ENCODE data around the gene KCNA1. TPM values are rescaled to one million over a fixed set of nuclear protein-coding genes. Genes with fewer than 3 reads are reported as not detected.

KCNA1 gene
- total RNA-seq, 1 experiment from 2014 or later = not detected

GRCh38 chr12:4960547-4960946 is 50.8 kb downstream of the KCNA1 start:
- Histone ChIP-seq H3K27me3 (ENCODE audit: control insufficient read depth, insufficient read depth, low read length) (no peaks in the 10 kb centered on the region; the same call in 1 of the 2 replicates), H3K36me3 (replicated peaks; ENCODE audit: control insufficient read depth, insufficient read depth, low read length) (no peaks in the 10 kb centered on the region), H3K4me3 (ENCODE audit: insufficient read depth, low read depth, low read length) (no peak overlapping the region)
- no peak for DNase-seq

DNA sequence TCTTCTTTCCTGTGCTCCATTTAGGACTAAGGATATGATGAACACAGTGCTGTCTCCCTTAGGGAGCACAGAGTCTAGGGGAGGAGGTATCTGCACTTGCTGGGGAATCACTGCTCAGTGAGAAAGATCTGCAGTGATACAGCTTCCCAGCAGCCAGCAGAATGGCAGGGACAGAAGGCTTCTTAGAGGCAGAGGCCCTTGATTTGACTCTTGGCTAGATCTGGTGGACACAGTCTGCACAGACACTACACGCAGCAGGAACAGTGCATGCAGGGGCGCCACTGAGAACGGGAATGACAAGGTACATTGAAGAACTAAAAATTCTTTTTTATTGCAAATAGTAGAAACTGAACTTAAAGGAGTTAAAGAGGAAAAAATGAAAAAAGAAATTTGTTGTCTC is 51.6 kb downstream of the KCNA1 start:
- H3K4me3 ChIP-seq (ENCODE audit: insufficient read depth, low read depth, low read length) = no peak overlapping the region
- no peak for DNase-seq
- no peaks in the 10 kb centered on the region for H3K36me3 ChIP-seq (replicated peaks; ENCODE audit: control insufficient read depth, insufficient read depth, low read length)
- H3K27me3 ChIP-seq (ENCODE audit: control insufficient read depth, insufficient read depth, low read length) = no peaks in the 10 kb centered on the region; the same call in 1 of the 2 replicates

DNA sequence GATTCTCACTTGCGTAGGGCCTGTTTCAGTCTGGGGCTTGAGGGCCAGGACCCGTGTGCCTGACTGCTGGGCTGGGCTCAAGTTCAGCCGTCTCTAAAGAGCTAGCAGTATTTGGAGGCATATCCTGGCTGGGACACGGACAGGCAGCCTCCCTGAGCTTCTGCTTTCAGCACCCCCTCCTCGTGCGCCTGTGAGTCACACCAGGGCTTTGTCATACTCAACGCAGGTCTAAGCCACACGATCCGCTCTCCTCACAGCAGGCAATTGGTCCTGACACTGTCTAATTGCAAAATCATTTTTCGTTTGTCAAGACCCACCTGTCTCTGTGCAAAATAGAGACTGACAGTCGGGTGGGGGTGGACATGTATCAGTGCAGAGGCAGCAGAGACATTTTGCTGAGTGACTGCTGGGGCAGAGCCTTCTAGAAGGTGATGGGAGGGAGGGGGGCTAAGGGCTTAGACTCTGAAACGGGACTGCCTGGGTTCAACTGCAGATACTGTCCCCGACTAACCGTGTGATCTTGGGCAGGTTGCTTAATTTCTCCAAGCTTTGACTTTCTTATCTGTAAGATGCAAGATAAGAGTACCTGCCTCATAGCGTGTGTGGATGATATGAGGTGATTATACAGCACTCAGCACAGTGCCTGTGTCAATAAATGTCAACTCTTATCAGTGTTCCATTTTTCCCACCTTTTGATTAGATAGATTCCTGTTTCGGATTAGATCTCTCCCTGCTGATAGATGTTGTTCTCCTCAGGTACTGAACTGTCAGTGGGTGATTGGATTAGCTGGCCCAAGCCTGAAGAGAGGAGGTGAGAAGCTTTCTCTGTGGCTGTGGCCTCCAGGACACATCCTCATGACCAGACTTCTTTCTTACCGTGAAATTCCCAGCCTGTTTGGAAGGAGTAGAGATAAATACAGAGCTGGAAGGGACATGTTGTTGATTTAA is 53.1 kb downstream of the KCNA1 start:
- DNase-seq = no peak
- H3K27me3 ChIP-seq (ENCODE audit: control insufficient read depth, insufficient read depth, low read length) = no peaks in the 10 kb centered on the region; the same call in 1 of the 2 replicates
- no peaks in the 10 kb centered on the region for H3K36me3 ChIP-seq (replicated peaks; ENCODE audit: control insufficient read depth, insufficient read depth, low read length)
- no peak overlapping the region for H3K4me3 ChIP-seq (ENCODE audit: insufficient read depth, low read depth, low read length)

Other genes starting within 250 kb of the KCNA1 start
- 2.3 and 4.1 TPM in 2 replicates for gene GALNT8, start 189.5 kb upstream of the KCNA1 start, total RNA-seq (2014; rRNA removed; shearing (Covaris generic))
- 0.85 and 1.7 TPM in 2 replicates for gene KCNA5, start 134.0 kb downstream of the KCNA1 start, total RNA-seq (2014; rRNA removed; shearing (Covaris generic))